NT2/D1 (cell line): ENCODE results near the gene RPTOR.

Experiments used
- YY1 ChIP-seq: IDR thresholded peaks from 2 replicates; pipeline ENCODE4 v1.6.1; 2011; ENCODE audit not compliant: insufficient read length, insufficient read depth
- ZNF274 ChIP-seq: IDR thresholded peaks from 2 replicates; pipeline ENCODE4 v1.6.1; 2011; ENCODE audit warnings: mild to moderate bottlenecking, low read depth, low read length

- TF ChIP-seq ZNF274 (no peak), YY1 (no peak)
These were observed 333.2 kb downstream of the RPTOR start for GRCh38 chr17:80877729-80878303.
